Measurements from ENCODE around the gene BCORL1. TPM values are rescaled to one million over a fixed set of nuclear protein-coding genes. Genes with fewer than 3 reads are reported as not detected.
A peak's percentile ranks its signal among the peaks of the same experiment; 100 is the strongest.

BCORL1 gene
- total RNA-seq, 1 donor from 2014 or later: 15.0 TPM

- intact Hi-C loops (cut with DNase I): loop anchor here (10.0 kb wide), 1 partner anchor 99 kb away; no protein-coding TSS in a partner anchor
- DNase-seq (peak; percentile 86), ATAC-seq (peak; percentile 99)
- no peaks in the 10 kb centered on the region for H3K27me3 ChIP-seq
- no peaks in the 10 kb centered on the region for H3K9me3 ChIP-seq
- H3K4me3 ChIP-seq: no peak overlapping the region
- H3K36me3 ChIP-seq: peaks cover 22% of the 10 kb centered on the region
- no peak overlapping the region for H3K27ac ChIP-seq
- H3K4me1 ChIP-seq: no peaks in the 10 kb centered on the region
- TF ChIP-seq, protein P1, sequence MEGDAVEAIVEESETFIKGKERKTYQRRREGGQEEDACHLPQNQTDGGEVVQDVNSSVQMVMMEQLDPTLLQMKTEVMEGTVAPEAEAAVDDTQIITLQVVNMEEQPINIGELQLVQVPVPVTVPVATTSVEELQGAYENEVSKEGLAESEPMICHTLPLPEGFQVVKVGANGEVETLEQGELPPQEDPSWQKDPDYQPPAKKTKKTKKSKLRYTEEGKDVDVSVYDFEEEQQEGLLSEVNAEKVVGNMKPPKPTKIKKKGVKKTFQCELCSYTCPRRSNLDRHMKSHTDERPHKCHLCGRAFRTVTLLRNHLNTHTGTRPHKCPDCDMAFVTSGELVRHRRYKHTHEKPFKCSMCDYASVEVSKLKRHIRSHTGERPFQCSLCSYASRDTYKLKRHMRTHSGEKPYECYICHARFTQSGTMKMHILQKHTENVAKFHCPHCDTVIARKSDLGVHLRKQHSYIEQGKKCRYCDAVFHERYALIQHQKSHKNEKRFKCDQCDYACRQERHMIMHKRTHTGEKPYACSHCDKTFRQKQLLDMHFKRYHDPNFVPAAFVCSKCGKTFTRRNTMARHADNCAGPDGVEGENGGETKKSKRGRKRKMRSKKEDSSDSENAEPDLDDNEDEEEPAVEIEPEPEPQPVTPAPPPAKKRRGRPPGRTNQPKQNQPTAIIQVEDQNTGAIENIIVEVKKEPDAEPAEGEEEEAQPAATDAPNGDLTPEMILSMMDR (IDR thresholded peaks at IDR 0.05): no peak
Measured at GRCh38 chrX:130024127-130024526, 41.7 kb downstream of the BCORL1 start.

DNA sequence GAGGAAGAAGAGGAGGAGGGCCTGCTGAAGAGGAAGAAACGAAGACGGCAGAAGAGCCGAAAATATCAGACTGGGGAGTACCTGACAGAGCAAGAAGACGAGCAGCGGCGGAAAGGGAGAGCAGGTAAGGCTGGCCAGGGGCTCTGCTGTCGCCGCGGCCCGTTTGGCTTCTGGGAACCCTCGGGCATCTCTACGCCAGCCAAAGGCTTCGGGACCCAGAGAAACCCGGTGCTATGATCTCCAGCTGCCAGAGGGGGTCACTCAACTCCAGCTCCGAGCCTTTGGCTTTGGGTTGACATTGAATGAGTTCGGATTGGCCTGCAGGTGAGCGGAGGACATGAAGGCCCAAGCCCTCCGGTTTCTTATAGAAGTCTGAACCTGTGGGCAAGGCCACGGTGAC, 42.8 kb downstream of the BCORL1 start:
- Histone ChIP-seq H3K9me3 (no peaks in the 10 kb centered on the region), H3K27ac (no peak overlapping the region), H3K36me3 (peaks cover 22% of the 10 kb centered on the region), H3K4me3 (no peak overlapping the region), H3K27me3 (no peaks in the 10 kb centered on the region), H3K4me1 (no peaks in the 10 kb centered on the region)
- intact Hi-C loops (cut with DNase I): loop anchor here (10.0 kb wide), 1 partner anchor 100 kb away; no protein-coding TSS in a partner anchor
- TF ChIP-seq, protein P1 (IDR thresholded peaks at IDR 0.05): no peak
- DNase-seq: no peak
- ATAC-seq: no peak

GRCh38 chrX:130027569-130027968, 45.1 kb downstream of the BCORL1 start:
- TF ChIP-seq, protein P1 (IDR thresholded peaks at IDR 0.05): no peak
- H3K4me1 ChIP-seq: no peaks in the 10 kb centered on the region
- H3K9me3 ChIP-seq: no peaks in the 10 kb centered on the region
- H3K27ac ChIP-seq: no peak overlapping the region
- H3K4me3 ChIP-seq: no peak overlapping the region
- peaks cover 17% of the 10 kb centered on the region for H3K36me3 ChIP-seq
- H3K27me3 ChIP-seq: no peaks in the 10 kb centered on the region
- DNase-seq (no peak), ATAC-seq (no peak)
- intact Hi-C loops (cut with DNase I): loop anchor here (10.0 kb wide), 1 partner anchor 103 kb away; no protein-coding TSS in a partner anchor

DNA sequence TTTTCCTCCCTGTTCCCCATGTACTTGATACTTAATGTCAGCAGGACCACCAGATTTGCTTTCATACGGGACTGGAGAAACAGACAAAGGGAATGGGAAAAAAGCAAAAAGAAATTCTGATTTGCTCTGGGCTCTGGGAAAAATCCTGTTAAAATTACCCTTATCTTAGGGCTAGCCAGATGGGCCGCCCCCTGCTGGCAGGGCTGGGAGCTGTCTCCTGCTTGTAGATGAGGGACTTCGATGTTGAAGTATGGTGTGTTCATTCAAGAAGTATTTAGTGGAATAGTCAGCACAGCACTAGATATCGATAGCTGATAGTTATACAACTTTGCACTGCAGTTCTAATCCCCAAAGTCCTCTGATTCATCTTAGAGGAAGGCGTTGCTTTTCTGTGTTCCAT, 45.8 kb downstream of the BCORL1 start:
- intact Hi-C loops (cut with DNase I): loop anchor here (10.0 kb wide), 1 partner anchor 103 kb away; no protein-coding TSS in a partner anchor
- Histone ChIP-seq H3K27ac (no peak overlapping the region), H3K4me1 (no peaks in the 10 kb centered on the region), H3K9me3 (no peaks in the 10 kb centered on the region), H3K36me3 (peaks cover 14% of the 10 kb centered on the region), H3K4me3 (no peak overlapping the region), H3K27me3 (no peaks in the 10 kb centered on the region)
- DNase-seq: peak; percentile 76
- TF ChIP-seq, protein P1 (IDR thresholded peaks at IDR 0.05): peak; percentile 72
- peak; percentile 61 for ATAC-seq

DNA sequence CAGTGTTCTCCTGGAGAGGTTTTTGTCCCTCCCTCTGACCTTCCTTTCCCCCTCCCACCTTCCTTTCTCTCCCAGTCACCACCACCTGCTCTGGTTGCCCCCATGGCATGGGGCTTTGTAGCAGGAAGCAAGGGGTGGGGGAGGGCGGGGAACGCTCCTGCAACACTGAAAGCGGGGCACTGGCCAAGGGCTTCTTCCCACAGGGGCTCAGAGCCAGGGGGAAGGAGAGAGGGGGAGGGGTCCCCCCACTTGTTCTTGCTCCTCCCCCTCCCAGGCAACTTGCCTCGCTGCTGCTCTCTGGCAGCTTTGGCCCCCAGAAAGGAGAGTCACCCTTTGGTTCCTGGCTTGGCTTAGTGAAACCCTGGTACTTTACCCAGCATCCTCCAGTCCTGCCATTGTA, 48.4 kb downstream of the BCORL1 start:
- no peak overlapping the region for H3K27ac ChIP-seq
- H3K27me3 ChIP-seq: no peaks in the 10 kb centered on the region
- no peak overlapping the region for H3K4me3 ChIP-seq
- peaks cover 14% of the 10 kb centered on the region for H3K36me3 ChIP-seq
- intact Hi-C loops (cut with DNase I): no loop called here
- DNase-seq (no peak), ATAC-seq (no peak)
- no peaks in the 10 kb centered on the region for H3K4me1 ChIP-seq
- H3K9me3 ChIP-seq: no peaks in the 10 kb centered on the region
- TF ChIP-seq, protein P1 (IDR thresholded peaks at IDR 0.05): no peak

DNA sequence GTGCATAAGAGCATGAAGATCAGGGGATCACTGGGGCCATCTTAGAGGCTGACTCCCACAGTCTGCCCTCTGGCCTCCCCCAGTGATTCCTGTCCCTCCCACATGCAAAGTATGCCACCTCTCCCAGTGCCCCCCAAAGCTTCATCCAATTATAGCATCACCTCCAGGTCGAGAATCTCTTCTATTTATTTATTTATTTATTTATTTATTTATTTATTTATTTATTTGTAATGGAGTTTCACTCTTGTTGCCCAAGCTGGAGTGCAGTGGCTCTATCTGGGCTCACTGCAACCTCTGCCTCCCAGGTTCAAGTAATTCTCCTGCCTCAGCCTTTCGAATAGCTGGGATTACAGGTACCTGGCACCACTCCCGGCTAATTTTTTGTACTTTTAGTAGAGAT, 50.1 kb downstream of the BCORL1 start:
- H3K27ac ChIP-seq: no peak overlapping the region
- H3K4me3 ChIP-seq: no peak overlapping the region
- ATAC-seq (no peak), DNase-seq (no peak)
- H3K9me3 ChIP-seq: no peaks in the 10 kb centered on the region
- intact Hi-C loops (cut with DNase I): no loop called here
- H3K36me3 ChIP-seq: peaks cover 7% of the 10 kb centered on the region
- TF ChIP-seq, protein P1 (IDR thresholded peaks at IDR 0.05): no peak
- H3K27me3 ChIP-seq: no peaks in the 10 kb centered on the region
- H3K4me1 ChIP-seq: no peaks in the 10 kb centered on the region

Data from upper lobe of right lung (tissue), 1 donor.